Suprapubic skin (tissue), 4 donors: ENCODE data around the gene PET100.

Source experiments
- EP300 ChIP-seq: sonication (generic); formaldehyde crosslinking; IDR thresholded peaks from one replicate; pipeline ENCODE4 v1.6.1; 2017; ENCODE audit warnings: antibody characterized with exemption
- POLR2A ChIP-seq, 2 donors: fragments of 450-650 bp; IDR thresholded peaks; one replicate each; pipeline ENCODE4 v1.6.1; 2017; ENCODE audit warnings: antibody characterized with exemption in 2 of 2, mild to moderate bottlenecking in 2 of 2, moderate library complexity in 2 of 2
- POLR2AphosphoS5 ChIP-seq, 3 donors: sonication (generic); formaldehyde crosslinking; IDR thresholded peaks; one replicate each; pipeline ENCODE4 v1.6.1; 2017; ENCODE audit warnings: antibody characterized with exemption in 3 of 3
- TF ChIP-seq, protein P1 (sequence below), 2 donors: fragments of 200-600 bp in 1 of 2; fragments of 450-650 bp in 1 of 2; sonication (generic) in 1 of 2; IDR thresholded peaks; one replicate each; pipeline ENCODE4 v1.5.1; 2016 to 2019; ENCODE audit warnings: antibody characterized with exemption in 2 of 2, mild to moderate bottlenecking in 1 of 2, moderate library complexity in 1 of 2

DNA sequence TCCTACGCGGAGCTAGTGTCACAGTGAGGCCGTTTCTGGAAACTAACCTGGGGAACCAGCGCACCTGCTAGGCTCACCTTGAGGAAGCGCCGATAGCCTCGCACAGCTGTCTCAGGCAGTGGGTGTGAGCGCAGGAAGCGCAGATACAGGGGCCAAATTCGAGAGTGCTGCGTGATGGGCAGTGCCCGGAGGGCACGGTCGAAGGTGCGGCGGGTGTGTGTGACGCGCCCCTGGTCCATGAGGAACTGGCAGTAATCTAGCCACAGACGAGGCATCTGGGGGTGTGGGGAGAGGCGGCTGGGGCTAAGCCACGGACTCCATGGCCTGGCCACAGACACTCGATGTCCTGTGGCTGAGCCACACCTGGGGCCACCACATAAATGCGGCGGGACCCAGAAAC, 2.4 kb upstream of the PET100 start:
- TF ChIP-seq, protein P1, sequence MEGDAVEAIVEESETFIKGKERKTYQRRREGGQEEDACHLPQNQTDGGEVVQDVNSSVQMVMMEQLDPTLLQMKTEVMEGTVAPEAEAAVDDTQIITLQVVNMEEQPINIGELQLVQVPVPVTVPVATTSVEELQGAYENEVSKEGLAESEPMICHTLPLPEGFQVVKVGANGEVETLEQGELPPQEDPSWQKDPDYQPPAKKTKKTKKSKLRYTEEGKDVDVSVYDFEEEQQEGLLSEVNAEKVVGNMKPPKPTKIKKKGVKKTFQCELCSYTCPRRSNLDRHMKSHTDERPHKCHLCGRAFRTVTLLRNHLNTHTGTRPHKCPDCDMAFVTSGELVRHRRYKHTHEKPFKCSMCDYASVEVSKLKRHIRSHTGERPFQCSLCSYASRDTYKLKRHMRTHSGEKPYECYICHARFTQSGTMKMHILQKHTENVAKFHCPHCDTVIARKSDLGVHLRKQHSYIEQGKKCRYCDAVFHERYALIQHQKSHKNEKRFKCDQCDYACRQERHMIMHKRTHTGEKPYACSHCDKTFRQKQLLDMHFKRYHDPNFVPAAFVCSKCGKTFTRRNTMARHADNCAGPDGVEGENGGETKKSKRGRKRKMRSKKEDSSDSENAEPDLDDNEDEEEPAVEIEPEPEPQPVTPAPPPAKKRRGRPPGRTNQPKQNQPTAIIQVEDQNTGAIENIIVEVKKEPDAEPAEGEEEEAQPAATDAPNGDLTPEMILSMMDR (IDR thresholded peaks at IDR 0.05) = no peak
- TF ChIP-seq POLR2A (IDR thresholded peaks at IDR 0.05) = no peak
- no peak for TF ChIP-seq POLR2AphosphoS5 (IDR thresholded peaks at IDR 0.05)
- TF ChIP-seq EP300 = no peak
